ENCODE data around the gene PRDX4.
"Not testable (repeated sequence)": the region's sequence is repeated elsewhere in the genome, so short reads cannot be mapped to it uniquely, and the experiment has no call there.

Gene PRDX4

DNA sequence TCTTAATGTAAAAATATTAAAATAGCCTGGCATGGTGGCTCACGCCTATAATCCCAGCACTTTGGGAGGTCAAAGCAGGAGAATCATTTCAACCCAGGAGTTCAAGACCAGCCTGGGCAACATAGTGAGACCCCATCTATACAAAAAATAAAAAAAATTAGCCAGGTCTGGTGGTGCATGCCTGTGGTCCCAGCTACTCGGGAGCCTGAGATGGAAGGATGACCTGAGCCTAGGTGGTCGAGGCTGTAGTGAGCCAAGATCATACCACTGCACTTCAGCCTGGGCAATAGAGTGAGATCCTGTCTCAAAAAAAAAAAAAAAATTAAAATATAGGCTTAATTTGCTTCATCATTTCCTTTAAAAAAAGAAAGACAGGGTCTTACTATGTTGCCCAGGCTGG lies 9.2 kb downstream of the PRDX4 start:
- DNase-seq, result not testable (repeated sequence)

- DNase-seq, result no peak
Measured at GRCh38 chrX:23692166-23692565, 24.9 kb downstream of the PRDX4 start.

DNA sequence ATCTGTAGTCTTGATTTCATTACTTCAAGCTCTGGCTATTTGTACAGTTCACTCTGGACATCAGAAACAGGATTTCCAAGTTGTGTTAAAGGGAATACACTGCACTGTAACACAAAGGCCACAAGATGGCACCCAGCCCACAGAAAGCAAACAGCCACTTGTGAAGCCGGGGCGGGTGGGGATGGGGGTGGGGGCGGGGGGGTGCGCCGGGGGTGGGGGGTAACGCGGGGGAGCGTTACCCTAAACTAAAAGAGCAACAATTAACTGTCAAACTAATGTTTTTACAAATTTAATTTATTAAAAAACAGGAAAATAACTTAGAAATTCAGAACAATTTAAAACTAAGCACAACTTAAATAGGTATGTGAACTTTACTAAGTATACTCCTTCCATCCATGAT lies 27.3 kb downstream of the PRDX4 start:
- no peak for DNase-seq

- no peak for DNase-seq
Measured at GRCh38 chrX:23699636-23700194, 32.4 kb downstream of the PRDX4 start.

- DNase-seq, result no peak
Measured at GRCh38 chrX:23704673-23705206, 37.4 kb downstream of the PRDX4 start.

DNA sequence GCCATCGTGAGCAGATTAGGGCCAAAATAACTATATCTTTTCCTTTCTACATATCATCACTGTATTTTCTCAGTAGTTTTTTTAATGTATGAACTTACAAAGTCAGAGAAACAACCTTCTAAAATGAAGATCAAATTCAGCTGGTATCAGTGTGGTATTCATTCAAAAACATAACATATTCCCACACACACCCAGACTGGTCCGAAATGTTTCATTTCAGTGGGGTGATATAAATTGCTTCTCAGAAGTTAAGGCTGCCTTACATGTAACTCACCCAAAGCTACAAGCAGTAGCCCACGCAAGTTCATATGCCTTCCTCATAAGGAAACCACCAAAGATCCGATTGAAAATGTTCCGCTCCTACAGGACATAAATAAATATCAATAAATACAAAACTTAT lies 37.9 kb downstream of the PRDX4 start:
- no peak for DNase-seq

GRCh38 chrX:23720117-23720677 lies 52.9 kb downstream of the PRDX4 start:
- no peak for DNase-seq

DNA sequence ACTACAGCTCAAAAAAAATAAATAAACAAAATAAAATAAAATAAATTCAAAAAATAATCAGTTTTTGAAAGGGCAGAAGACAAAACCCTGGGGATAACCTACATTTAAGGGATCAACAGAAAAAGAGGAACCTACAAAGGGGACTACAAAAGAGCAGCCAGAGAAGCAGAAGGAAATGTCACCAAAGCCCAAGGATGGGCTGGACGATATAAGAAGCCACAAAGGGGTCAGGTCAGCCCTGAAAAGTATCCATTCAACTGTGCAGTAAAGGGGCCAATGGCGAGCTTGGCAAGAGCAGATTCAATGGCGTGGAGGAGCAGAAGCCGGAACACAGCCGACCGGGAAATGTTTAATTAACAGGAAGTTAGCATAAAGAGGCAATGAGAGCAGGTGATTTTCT lies 58.9 kb downstream of the PRDX4 start:
- no peak for DNase-seq

GRCh38 chrX:23727206-23727605 lies 59.9 kb downstream of the PRDX4 start:
- no peak for DNase-seq

- no peak for DNase-seq
Measured at GRCh38 chrX:23729214-23729613, 61.9 kb downstream of the PRDX4 start.

GRCh38 chrX:23731951-23732350 lies 64.7 kb downstream of the PRDX4 start:
- DNase-seq, result no peak

DNA sequence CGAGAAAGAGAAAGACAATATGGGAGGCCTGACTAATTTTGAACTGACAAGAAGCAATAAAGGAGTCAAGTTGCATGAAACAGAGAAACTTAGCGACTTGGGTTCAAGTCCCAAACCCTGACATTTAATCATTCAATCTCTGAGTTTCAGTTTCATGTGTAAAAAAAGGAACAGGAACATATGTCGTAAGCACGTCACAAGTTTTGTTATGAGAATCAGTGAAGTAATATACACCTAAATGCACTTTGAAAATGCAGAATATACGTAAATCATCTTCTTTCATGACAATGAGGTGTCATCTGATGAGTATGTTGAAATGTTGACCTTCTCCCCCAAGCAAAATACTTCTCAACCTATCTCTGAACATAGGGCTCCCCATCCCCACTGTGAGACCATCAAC lies 65.4 kb downstream of the PRDX4 start:
- no peak for DNase-seq
